ENCODE data around the gene C1orf116. TPM values are rescaled to one million over a fixed set of nuclear protein-coding genes. Genes with fewer than 3 reads are reported as not detected.

Gene C1orf116
- polyA plus RNA-seq, 3 donors: 0.03 to 0.04 TPM; not detected in 1

GRCh38 chr1:207058252-207058651, 25.7 kb upstream of the C1orf116 start:
- 100% methylated on average over 1 of the region's 4 CpGs for WGBS (ENCODE audit: insufficient coverage)
- peaks cover 0 to 2% (median 0%) of the 10 kb centered on the region in 7 donors for H3K9me3 Mint-ChIP-seq
- TF ChIP-seq CTCF (IDR thresholded peaks at IDR 0.05): no peak
- H3K4me1 ChIP-seq (ENCODE audit: control insufficient read depth in 1 of 2, insufficient read depth in 2 of 2, low read length in 2 of 2): peaks cover 21 to 25% of the 10 kb centered on the region in 2 donors
- H3K4me2 ChIP-seq (replicated peaks; ENCODE audit: extremely low read depth, low read length, poor library complexity, severe bottlenecking): no peak overlapping the region
- H3K4me1 Mint-ChIP-seq: peaks cover 30% of the 10 kb centered on the region
- no peak overlapping the region for H3K27ac ChIP-seq (ENCODE audit: low read depth in 1 of 2, low read length in 2 of 2)
- no peaks in the 10 kb centered on the region for H3K79me2 ChIP-seq (ENCODE audit: insufficient read depth, low read length)
- H3K4me3 ChIP-seq (replicated peaks in 1 of 3; ENCODE audit: low read depth in 2 of 3, low read length in 3 of 3): no peak overlapping the region
- H2AFZ ChIP-seq (ENCODE audit: insufficient read depth, low read depth, low read length, poor library complexity, severe bottlenecking): no peak overlapping the region
- no peak for DNase-seq
- H3K36me3 ChIP-seq (replicated peaks in 1 of 2; ENCODE audit: control insufficient read depth in 1 of 2, insufficient read depth in 2 of 2, low read length in 2 of 2): peaks cover 16 to 37% of the 10 kb centered on the region in 2 donors
- no peak overlapping the region for H3K4me3 Mint-ChIP-seq
- H4K20me1 ChIP-seq (ENCODE audit: insufficient read depth, low read length): no peaks in the 10 kb centered on the region
- H3K27me3 ChIP-seq (ENCODE audit: control insufficient read depth in 2 of 2, insufficient read depth in 2 of 2, low read length in 2 of 2): no peaks in the 10 kb centered on the region
- peak overlapping the region in 1 of 7 donors; percentile 31 for H3K27ac Mint-ChIP-seq
- intact Hi-C loops (cut with micrococcal nuclease): loop anchor here in 1 of 2 donors (10.0 kb wide), 1 partner anchor 277 kb away; no protein-coding TSS in a partner anchor
- H3K27me3 Mint-ChIP-seq (ENCODE audit: low read depth in 3 of 3): peaks cover 0 to 3% (median 0%) of the 10 kb centered on the region in 3 donors
- peaks cover 28 to 34% of the 10 kb centered on the region in 2 donors for H3K36me3 Mint-ChIP-seq
- H3K9me3 ChIP-seq (replicated peaks in 1 of 2; ENCODE audit: control insufficient read depth in 1 of 2, insufficient read depth in 1 of 2, low read length in 2 of 2): no peaks in the 10 kb centered on the region
- H3K9ac ChIP-seq (ENCODE audit: insufficient read depth, low read length, poor library complexity, severe bottlenecking): no peak overlapping the region

GRCh38 chr1:207056673-207057072, 24.1 kb upstream of the C1orf116 start:
- H2AFZ ChIP-seq (ENCODE audit: insufficient read depth, low read depth, low read length, poor library complexity, severe bottlenecking): no peak overlapping the region
- TF ChIP-seq CTCF (IDR thresholded peaks at IDR 0.05): no peak
- WGBS (ENCODE audit: insufficient coverage): 100% methylated on average over 4 of the region's 6 CpGs
- H3K9me3 ChIP-seq (replicated peaks in 1 of 2; ENCODE audit: control insufficient read depth in 1 of 2, insufficient read depth in 1 of 2, low read length in 2 of 2): no peaks in the 10 kb centered on the region
- H3K36me3 Mint-ChIP-seq: peaks cover 14 to 18% of the 10 kb centered on the region in 2 donors
- peaks cover 33 to 34% of the 10 kb centered on the region in 2 donors for H3K4me1 ChIP-seq (ENCODE audit: control insufficient read depth in 1 of 2, insufficient read depth in 2 of 2, low read length in 2 of 2)
- no peak overlapping the region for H3K4me3 Mint-ChIP-seq
- H4K20me1 ChIP-seq (ENCODE audit: insufficient read depth, low read length): no peaks in the 10 kb centered on the region
- peaks cover 0 to 3% (median 0%) of the 10 kb centered on the region in 3 donors for H3K27me3 Mint-ChIP-seq (ENCODE audit: low read depth in 3 of 3)
- H3K79me2 ChIP-seq (ENCODE audit: insufficient read depth, low read length): no peaks in the 10 kb centered on the region
- H3K27ac Mint-ChIP-seq: no peak overlapping the region
- no peaks in the 10 kb centered on the region for H3K27me3 ChIP-seq (ENCODE audit: control insufficient read depth in 2 of 2, insufficient read depth in 2 of 2, low read length in 2 of 2)
- peaks cover 0 to 21% of the 10 kb centered on the region in 2 donors for H3K36me3 ChIP-seq (replicated peaks in 1 of 2; ENCODE audit: control insufficient read depth in 1 of 2, insufficient read depth in 2 of 2, low read length in 2 of 2)
- H3K9me3 Mint-ChIP-seq: peaks cover 0 to 3% (median 0%) of the 10 kb centered on the region in 7 donors
- H3K9ac ChIP-seq (ENCODE audit: insufficient read depth, low read length, poor library complexity, severe bottlenecking): no peak overlapping the region
- DNase-seq: no peak
- H3K4me1 Mint-ChIP-seq: peaks cover 44% of the 10 kb centered on the region
- intact Hi-C loops (cut with micrococcal nuclease): loop anchor here in 1 of 2 donors (10.0 kb wide), 1 partner anchor 278 kb away; no protein-coding TSS in a partner anchor
- H3K27ac ChIP-seq (ENCODE audit: low read depth in 1 of 2, low read length in 2 of 2): no peak overlapping the region
- no peak overlapping the region for H3K4me3 ChIP-seq (replicated peaks in 1 of 3; ENCODE audit: low read depth in 2 of 3, low read length in 3 of 3)
- H3K4me2 ChIP-seq (replicated peaks; ENCODE audit: extremely low read depth, low read length, poor library complexity, severe bottlenecking): no peak overlapping the region
